BJ (cell line): ENCODE measurements around the gene FLAD1. TPM values are rescaled to one million over a fixed set of nuclear protein-coding genes. Genes with fewer than 3 reads are reported as not detected.

Source experiments
- CTCF ChIA-PET: fragments of 350-600 bp; formaldehyde crosslinking; extraction: SDS; loops from one replicate; lab custom pipeline; 2021; ENCODE audit warnings: antibody characterized with exemption, inconsistent platforms; lab: Yijun Ruan, JAX
- POLR2A ChIA-PET: fragments of 300-600 bp; sonication (Branson Sonifier 250); formaldehyde crosslinking; extraction: SDS; loops from one replicate; lab custom pipeline; 2021; ENCODE audit warnings: antibody characterized with exemption; lab: Charles Lee
- DNase-seq: peaks from one replicate; pipeline ENCODE4 v3.0.0-alpha.2; 2011; ENCODE audit warnings: low read depth
- H3K27me3 ChIP-seq: 2 replicates; pipeline ENCODE4 v1.6.0; 2011; ENCODE audit warnings: low read length; ENCODE audit not compliant: control insufficient read depth, insufficient read depth
- H3K36me3 ChIP-seq: 2 replicates; pipeline ENCODE4 v1.5.1; 2011; ENCODE audit warnings: low read length; ENCODE audit not compliant: control insufficient read depth, insufficient read depth
- H3K4me3 ChIP-seq: 2 replicates; pipeline ENCODE4 v1.5.1; 2011; ENCODE audit warnings: low read depth, mild to moderate bottlenecking, control low read depth, low read length
- CTCF ChIP-seq: IDR thresholded peaks from 2 replicates; pipeline ENCODE4 v1.5.1; 2011; ENCODE audit warnings: low read depth, mild to moderate bottlenecking, control low read depth, inconsistent platforms, low read length, moderate library complexity; ENCODE audit not compliant: insufficient read depth
- polyA plus RNA-seq: library from polyadenylated mRNA; depleted of rRNA; stranded (reverse); fragments of >200 nt; gene quantifications from 2 replicates; pipeline ENCODE4 v1.2.3, GENCODE V29; 2011

Gene FLAD1
- polyA plus RNA-seq, 1 experiment: 40.5 TPM

- no peak for TF ChIP-seq CTCF
- ChIA-PET POLR2A (no interaction called here), CTCF (interaction anchor here (0.6 to 1.5 kb wide), 5 partner anchors 8 to 34 kb away, joined by 3 to 4 read pairs (median 3); no protein-coding TSS in a partner anchor)
- Histone ChIP-seq H3K36me3 (no peaks in the 10 kb centered on the region), H3K4me3 (no peak overlapping the region), H3K27me3 (no peaks in the 10 kb centered on the region)
- DNase-seq: no peak
Observed at GRCh38 chr1:155023627-155024026, 40.5 kb downstream of the FLAD1 start.

- CTCF ChIA-PET: no interaction called here
- DNase-seq: no peak
- no peak for TF ChIP-seq CTCF
- H3K27me3 ChIP-seq: no peaks in the 10 kb centered on the region
- POLR2A ChIA-PET: no interaction called here
- no peak overlapping the region for H3K4me3 ChIP-seq
- H3K36me3 ChIP-seq: no peaks in the 10 kb centered on the region
Observed at GRCh38 chr1:155024315-155024714, 41.2 kb downstream of the FLAD1 start.

- no peak for TF ChIP-seq CTCF
- ChIA-PET POLR2A (no interaction called here), CTCF (interaction anchor here (1.0 to 1.5 kb wide), 2 partner anchors 10 to 12 kb away, joined by 3 to 4 read pairs; no protein-coding TSS in a partner anchor)
- DNase-seq: no peak
- Histone ChIP-seq H3K4me3 (no peak overlapping the region), H3K27me3 (no peaks in the 10 kb centered on the region), H3K36me3 (no peaks in the 10 kb centered on the region)
Observed at GRCh38 chr1:155026154-155026553, 43.0 kb downstream of the FLAD1 start.

- ChIA-PET CTCF (interaction anchor here (1.0 to 1.5 kb wide), 2 partner anchors 10 to 12 kb away, joined by 3 to 4 read pairs; no protein-coding TSS in a partner anchor), POLR2A (no interaction called here)
- no peaks in the 10 kb centered on the region for H3K27me3 ChIP-seq
- no peak overlapping the region for H3K4me3 ChIP-seq
- H3K36me3 ChIP-seq: no peaks in the 10 kb centered on the region
- DNase-seq: no peak
- TF ChIP-seq CTCF: no peak
Observed at GRCh38 chr1:155026588-155026987, 43.4 kb downstream of the FLAD1 start.

- Histone ChIP-seq H3K36me3 (no peaks in the 10 kb centered on the region), H3K27me3 (0 out of 2 replicates have a peak, but pooled peaks cover 1% of the 10 kb centered on the region), H3K4me3 (no peak overlapping the region)
- no peak for DNase-seq
- CTCF ChIA-PET: interaction anchor here (0.7 to 6.9 kb wide), 2 partner anchors 12 to 15 kb away, joined by 3 to 31 read pairs; no protein-coding TSS in a partner anchor
- POLR2A ChIA-PET: no interaction called here
- TF ChIP-seq CTCF: no peak
Observed at GRCh38 chr1:155029513-155030242, 46.5 kb downstream of the FLAD1 start.
